Epidermal melanocyte (primary cell): ENCODE measurements around the gene TERC.
"Not testable (repeated sequence)": the region's sequence is repeated elsewhere in the genome, so short reads cannot be mapped to it uniquely, and the experiment has no call there.

Experiments used
- DNase-seq: peaks from one replicate; pipeline ENCODE4 v3.0.0; 2011; ENCODE audit warnings: low spot score; ENCODE audit not compliant: insufficient read length

Gene TERC

DNA sequence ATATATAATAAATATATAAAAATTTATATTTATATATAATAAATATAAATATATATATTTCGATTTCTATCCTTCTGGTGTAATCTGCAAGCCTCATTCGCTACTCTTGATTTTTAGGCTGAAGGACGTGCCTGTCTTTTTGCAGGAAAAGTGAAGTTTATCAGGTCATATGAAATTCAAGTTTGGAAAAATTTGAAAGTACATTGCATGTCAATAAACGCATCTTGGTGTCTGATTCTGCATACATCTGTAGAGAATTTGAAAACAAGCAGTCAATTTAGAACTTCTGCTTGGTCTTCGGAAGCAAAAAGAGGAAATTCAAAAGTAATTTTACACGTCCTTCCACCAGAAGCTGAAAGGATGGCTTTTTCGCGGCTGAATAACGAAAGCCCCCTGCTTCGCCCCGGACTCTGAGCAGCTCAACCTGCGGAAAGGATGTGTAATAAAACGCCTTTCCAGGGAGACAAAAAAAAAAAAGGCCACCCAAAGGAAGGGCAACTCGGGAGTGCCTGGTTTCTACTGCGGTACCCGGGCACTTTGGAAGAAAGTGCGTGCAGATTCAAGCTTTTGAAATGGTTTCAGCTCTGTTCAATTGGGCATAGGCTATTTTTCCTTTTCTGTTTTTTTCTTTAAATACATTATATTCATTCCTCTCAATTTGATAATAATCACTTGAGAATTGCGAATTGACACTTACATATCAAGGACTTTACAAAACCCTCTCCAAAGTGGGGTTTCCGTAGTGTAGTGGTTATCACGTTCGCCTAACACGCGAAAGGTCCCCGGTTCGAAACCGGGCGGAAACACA, 6.8 kb upstream of the TERC start:
- no peak for DNase-seq

DNA sequence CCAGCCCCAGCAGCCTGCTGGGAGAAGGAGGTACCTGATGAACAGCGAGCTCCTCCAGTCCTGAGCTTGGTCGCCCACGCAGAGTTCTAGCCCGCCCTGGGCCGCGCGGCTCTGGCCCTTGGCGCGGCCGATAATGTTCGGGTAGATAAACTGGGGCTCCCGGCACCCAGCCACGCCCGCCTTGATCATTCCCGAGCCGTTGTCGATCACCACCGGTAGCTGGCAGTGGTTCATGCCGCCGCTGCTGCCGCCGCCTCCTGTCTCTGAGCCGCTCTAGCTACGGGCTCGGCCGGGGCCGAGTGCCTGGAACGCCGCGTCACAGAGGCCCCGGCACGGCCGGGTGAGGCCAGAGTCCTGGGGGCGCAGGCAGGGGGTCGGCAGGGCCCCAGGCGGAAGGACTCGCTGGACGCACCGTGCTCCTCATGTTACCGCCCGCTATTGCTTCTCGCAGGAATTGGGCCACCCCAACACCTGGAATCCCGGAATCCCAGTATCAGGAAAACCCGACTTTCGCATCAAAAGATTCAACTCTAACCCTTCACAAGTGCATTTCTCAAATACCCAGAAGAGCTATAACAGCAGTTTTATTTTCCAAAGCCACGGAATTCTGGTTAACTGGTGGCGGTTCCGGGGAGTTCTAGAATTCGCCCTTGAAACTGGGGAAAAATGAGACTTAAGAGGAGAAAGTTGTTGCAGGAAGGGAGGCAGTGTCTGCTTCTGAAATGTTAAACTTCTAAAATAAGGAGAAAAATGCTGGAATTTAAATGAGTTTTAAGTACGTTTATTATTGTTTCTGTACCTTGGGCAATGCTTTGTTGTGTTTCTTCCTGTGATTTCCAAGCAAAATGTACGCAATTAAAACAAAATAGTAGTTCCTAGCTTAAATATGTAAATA, 4.7 kb upstream of the TERC start, which contains the start of gene ACTRT3:
Gene ACTRT3, minus strand, starts transcription at position 275 of the 895 bp plus-strand sequence. Its CDS starts 41 bp downstream, at position 234.
- DNase-seq = no peak

DNA sequence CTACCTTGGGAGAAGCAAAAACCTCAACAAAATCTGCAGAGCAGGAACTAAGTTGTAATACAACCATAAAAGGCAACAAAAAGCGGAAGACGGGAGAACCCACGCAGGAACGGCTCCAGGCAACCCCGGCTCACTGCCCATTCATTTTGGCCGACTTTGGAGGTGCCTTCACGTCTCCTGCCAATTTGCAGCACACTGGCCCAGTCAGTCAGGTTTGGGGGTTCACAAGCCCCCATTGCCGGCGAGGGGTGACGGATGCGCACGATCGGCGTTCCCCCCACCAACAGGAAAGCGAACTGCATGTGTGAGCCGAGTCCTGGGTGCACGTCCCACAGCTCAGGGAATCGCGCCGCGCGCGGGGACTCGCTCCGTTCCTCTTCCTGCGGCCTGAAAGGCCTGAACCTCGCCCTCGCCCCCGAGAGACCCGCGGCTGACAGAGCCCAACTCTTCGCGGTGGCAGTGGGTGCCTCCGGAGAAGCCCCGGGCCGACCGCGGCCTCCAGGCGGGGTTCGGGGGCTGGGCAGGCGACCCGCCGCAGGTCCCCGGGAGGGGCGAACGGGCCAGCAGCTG, 463 bp downstream of the TERC start:
- no peak for DNase-seq

DNA sequence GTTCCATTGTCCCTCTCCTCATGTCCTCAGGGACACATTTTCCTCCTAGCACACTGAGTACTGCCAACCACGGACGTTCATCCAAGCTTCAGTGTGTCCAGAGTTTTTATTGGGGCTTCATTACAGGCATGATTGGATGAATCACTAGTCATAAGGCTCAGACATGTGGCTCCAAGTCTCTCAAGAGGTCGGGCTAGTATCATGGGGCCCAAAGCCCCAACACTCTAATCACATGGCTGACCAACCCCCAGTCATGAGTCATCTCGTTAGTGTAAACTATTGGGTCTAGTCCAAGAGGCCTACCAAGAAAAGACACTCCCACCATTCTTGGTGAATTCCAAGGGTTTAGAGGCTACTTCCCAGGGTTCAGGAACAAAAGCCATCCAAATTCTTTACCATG, 4.4 kb downstream of the TERC start:
- no peak for DNase-seq

DNA sequence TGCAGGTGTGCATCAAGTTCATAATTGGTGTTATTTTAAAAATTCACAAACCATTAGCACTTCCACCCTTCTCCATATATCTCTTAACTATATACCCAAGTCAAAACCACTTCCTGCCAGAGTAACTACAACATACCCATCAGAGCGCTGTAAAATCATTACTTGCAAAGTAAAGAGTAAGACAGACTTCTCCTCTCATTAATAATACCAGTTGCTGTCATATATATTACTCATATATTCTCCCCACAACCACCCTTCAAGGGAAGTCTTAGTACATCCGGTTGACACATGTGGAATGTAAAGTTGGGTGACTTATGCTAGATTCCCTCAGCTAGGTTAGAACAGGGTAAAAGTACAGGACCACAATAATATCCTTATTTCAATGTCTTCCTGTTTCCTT, 5.6 kb downstream of the TERC start:
- DNase-seq = no peak

DNA sequence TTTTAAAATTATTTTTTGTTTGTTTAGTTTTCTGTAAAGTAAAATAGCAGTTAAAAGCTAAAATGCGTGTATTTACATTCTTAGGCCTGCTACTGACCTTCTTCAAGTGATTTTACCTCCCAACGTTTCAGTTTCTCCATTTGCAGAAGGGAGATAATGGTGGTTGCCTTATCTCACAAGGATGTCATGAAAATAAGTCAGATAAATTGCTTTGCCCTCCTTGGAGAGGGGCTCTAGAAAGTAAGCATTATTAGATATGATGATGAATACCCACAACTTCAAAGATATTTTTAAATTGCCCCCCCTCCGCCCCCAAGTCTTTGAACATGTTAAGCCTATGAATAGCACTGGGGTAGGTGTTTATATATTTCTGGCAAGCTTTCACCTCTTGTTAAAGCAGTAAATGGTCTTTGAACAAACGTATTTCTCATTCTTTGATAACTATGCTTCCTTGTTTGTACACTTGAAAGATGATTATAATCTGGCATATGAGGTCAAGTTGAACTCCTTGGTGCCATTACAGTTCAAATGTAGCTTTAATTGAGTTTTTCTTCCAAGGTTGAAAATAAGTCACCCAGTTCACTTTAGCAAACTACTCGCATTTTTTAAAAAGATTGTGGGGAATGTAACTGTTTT, 6.4 kb downstream of the TERC start:
- DNase-seq = no peak

DNA sequence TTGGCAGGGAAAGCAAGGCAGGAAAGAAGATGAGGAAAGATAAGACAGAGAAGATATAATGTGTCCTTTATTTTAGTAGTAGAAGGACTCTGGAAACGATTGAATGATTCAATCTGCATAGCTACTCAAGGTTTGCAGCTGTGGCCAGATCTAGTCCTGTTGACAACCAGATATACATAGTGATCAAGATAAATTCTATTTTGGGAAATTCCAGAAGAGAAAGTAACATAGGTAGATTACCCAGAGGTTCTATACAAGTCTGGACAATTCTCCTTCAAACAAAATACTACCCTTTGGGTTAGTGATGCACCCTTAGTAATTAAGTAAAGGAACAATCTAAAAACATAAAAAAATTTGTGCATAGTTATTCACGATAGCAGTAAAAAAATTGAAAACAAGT, 9.4 kb downstream of the TERC start:
- DNase-seq = no peak

DNA sequence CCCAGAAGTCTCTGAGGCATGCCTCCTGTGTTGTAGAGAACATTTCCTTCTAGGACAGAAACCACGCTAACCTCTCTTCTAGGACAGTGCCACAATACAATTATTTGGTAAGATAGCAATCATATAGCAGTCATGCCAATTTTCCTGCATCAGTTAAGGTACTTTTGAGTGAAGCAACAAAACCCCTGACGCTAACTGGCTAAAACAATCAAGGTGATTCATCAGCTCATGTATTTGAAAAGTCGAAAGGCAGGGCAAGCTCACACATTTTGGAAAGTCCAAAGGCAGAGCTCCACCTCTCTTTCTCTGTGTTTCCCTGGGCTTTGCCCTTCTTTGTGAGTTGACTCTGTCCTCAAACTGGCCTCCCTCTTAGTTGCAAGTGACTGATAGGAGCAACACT, 10.1 kb downstream of the TERC start:
- no peak for DNase-seq

DNA sequence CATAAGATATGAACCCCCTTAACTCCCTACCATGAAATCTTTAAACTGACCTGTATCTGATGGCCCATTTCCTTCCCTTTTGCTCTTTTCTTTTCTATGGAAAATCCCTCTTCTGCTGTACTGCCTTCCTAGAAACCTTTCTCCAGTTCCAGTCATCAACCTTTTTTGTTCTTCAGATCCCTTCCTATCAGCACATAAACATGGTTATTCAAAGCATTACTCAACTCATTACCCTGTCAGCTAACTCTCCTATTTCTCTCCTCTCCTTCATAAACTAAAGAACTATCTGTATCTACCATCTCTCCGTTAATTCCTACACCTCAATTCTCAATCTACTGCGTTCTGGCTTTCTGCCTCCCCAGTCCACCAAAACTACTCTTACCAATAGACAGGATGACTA, 13.0 kb downstream of the TERC start:
- DNase-seq = no peak

DNA sequence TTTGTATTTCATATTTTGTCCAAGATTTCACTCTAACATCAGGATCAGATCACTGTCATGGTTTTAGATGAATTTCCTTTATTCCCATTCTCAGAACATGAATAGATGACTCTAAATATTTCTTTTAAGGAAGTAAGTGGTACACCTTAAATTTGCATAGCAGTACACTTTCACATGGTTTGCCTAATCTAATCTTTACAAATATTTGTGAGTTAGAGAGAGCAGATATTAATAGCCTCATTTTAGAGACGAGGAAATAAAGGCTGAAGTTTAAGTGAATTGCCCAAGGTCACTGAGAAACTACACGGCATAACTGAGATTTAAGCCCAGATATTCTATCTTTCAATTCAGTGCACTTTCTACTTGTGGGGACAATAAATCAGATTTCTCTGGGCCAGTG, 14.2 kb downstream of the TERC start:
- DNase-seq = no peak

DNA sequence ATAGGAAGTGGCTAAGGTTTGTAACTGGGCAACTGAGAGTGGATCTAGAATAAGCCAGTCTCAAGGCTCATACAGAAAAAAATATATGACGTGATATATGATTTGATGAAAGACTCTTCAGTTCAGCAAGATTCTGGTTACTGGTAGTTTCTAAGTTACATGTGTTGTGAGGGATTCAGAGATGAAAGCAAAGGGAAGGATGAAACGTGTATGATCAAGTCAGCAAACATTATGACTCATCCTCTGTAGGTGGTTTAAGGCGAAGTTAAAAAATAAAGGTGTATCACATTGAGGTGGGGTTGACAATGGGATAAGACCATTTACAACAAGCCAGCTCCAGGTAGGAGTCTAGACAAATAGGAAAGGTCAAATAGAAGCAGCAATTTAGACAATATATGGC, 16.2 kb downstream of the TERC start:
- no peak for DNase-seq

DNA sequence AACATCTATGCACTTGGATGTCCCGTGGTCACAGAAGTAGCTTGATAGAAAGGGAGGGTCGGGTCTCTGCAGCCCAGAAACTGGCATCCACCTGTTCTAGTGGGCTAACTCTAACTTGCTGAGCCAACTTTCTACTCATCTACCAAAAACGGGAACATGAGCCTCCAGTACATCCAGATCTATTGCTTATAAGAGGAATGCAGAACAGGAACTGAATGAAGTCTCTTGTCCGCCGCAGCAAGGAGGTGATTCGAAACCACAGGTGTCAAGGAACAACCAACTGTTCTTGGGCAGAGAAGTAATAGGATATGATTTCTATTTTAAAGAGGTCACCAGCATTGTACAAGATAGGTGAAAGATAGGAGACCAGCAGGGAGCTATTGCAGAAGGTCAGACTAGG, 17.9 kb downstream of the TERC start:
- DNase-seq = no peak

DNA sequence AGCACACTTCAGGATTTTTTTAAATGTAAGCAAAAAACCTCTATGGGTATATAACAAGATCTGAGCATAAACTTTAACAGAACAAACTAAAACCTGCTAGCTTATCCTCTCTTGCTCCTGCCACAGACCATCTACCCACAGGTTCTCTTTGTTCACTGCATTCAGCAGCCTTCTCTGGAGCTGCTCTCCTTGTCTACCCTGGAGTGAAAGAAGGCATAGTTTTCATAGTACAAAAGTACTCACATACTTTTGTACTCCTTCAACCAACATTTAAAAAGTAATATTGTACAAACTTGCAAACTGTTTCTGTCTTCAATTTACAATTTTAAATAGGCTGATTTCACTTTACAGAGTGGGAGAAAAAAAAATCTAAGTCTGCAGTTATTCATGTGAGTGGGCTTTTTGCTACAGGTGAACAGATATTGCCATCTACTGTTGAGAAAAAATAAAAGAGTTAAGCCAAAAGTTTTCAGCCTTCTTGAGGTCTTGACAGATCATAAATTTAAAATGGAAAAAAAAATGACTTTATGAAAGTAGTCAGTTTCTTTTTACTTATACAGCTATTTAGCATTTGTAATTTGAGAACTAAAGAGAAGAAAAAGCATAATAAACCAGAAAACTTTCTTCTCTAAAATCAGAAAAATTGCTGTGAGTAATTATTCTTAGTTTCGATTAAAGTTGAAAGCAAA, 20.4 kb downstream of the TERC start:
- DNase-seq = no peak

DNA sequence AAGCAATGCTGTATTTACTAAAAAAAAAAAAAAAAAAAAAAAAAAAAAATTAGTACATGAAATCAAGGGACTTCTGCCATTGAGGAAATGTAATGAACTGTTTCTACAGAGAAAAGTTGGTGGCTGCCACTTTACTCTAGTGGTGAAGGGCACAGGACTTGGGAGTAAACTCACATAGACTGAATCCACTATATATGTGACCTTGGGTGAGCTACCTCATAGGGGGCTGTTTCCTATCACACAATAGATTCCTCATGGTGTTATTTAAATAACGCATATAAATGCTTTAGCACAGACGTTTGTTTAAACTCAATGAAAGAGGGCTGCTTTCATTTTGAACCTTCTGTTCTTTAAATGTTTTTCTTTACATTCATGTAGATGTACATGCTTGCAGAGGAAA, 25.8 kb downstream of the TERC start:
- DNase-seq = no peak

DNA sequence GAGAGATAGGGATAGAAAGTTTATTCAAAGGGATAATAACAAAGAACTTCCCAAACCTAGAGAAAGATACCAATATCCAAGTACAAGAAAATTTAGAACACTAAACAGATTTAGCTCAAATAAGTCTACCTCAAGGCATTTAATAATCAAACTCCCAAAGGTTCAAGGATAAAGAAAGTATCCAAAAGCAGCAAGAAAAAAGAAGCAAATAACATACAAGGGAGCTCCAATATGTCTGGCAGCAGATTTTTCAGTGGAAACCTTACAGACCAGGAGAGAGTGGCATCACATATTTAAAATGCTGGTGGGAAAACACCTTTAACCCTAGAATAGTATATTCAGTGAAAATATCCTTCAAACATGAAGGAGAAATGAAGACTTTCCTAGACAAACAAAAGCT, 33.0 kb downstream of the TERC start:
- not testable (repeated sequence) for DNase-seq

DNA sequence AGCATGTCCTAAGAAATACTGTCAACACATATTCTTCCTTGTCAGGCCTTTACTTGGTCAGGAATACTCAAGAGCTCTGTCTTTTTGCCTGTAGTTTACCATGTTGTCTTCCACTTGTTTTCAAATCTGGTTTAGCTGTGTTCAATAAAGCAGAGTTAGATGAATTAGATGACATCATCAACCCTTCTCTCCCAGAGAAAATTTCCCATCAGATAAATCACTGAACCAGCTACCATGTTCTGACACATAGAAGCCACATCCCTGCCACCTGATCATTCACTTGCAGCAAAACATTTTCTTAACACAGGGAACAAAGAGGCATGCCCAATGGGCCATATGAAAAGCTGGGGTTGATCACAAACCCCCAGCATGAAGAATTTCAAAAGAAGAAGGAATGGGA, 42.1 kb downstream of the TERC start:
- DNase-seq = no peak

DNA sequence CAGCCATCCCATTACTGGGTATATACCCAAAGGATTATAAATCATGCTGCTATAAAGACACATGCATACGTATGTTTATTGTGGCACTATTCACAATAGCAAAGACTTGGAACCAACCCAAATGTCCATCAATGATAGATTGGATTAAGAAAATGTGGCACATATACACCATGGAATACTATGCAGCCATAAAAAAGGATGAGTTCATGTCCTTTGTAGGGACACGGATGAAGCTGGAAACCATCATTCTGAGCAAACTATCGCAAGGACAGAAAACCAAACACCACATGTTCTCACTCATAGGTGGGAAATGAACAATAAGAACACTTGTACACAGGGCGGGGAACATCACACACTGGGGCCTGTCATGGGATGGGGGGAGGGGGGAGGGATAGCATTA, 46.4 kb downstream of the TERC start:
- DNase-seq = not testable (repeated sequence)
